ENCODE results near the gene BICDL1. TPM values are rescaled to one million over a fixed set of nuclear protein-coding genes. Genes with fewer than 3 reads are reported as not detected.

BICDL1 gene
- total RNA-seq, 1 donor from 2014 or later = 56.4 TPM

DNA sequence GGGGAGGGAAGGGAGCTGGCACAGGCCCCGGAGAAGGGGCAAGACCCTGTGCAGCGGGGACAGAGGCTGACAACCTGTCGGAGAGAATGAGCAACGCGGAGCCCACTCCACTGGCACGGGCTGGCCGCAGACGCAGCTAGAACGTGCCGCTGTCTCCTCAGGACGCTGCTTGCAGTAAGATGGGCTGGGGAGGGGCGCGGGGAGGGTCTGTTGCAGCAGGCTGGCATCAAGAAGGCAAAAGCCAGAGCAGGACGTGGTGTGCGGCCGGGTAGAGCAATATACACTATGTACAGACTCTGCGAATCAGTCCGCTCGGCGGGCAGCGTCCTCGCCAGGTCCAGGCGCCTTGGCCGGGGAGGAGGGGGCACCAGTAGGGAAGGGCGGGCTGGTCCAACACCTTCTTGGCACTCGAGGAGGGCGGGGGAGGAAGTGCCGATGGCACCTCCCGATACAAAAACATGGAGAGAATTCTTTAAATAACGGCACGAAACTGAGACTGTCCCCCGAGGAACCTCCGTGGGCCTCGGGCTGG, 107.7 kb downstream of the BICDL1 start:
- Mint-ChIP-seq H3K27me3 (ENCODE audit: unreplicated experiment) (peaks cover 10% of the 10 kb centered on the region), H3K27ac (ENCODE audit: unreplicated experiment) (no peak overlapping the region), H3K4me3 (ENCODE audit: unreplicated experiment) (no peak overlapping the region), H3K36me3 (ENCODE audit: unreplicated experiment) (no peaks in the 10 kb centered on the region), H3K4me1 (ENCODE audit: low read depth, unreplicated experiment) (peaks cover 17% of the 10 kb centered on the region), H3K9me3 (ENCODE audit: unreplicated experiment) (peaks cover 6% of the 10 kb centered on the region)
- TF ChIP-seq, protein P1, sequence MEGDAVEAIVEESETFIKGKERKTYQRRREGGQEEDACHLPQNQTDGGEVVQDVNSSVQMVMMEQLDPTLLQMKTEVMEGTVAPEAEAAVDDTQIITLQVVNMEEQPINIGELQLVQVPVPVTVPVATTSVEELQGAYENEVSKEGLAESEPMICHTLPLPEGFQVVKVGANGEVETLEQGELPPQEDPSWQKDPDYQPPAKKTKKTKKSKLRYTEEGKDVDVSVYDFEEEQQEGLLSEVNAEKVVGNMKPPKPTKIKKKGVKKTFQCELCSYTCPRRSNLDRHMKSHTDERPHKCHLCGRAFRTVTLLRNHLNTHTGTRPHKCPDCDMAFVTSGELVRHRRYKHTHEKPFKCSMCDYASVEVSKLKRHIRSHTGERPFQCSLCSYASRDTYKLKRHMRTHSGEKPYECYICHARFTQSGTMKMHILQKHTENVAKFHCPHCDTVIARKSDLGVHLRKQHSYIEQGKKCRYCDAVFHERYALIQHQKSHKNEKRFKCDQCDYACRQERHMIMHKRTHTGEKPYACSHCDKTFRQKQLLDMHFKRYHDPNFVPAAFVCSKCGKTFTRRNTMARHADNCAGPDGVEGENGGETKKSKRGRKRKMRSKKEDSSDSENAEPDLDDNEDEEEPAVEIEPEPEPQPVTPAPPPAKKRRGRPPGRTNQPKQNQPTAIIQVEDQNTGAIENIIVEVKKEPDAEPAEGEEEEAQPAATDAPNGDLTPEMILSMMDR (IDR thresholded peaks at IDR 0.05; ENCODE audit: partially characterized antibody, unreplicated experiment) = no peak
- no peak for DNase-seq

DNA sequence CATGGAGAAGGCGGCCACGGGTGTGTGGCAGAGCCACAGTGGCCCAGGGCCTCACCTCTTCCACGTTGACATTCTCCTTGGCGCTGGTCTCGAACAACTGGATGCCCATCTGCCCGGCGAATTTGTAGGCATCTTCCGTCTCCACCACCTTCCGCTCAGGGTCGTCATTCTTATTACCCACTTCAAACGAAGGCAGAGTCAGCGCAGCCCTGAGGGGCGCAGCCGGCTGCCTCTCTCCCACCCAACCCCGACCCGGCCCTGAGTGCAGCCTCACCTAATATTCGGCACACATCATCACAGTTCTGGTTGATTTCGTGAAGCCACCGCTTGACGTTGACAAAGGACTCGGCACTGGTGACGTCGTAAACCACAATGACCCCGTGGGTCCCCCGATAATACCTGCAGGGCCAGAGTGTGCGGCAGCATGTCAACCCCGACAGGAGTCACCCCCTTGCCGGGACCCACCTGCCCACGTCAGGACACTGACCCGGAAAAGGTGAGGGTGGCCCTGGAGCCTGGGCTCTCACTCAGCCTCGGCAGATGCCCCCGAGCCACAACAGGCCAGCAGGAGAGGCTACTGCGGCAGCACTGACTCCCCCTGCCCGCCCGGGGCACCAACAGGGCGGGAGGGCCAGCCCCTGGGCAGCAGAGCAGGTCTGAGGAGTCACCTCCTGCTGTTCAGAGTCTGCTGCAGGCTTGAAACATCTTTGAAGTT, 109.9 kb downstream of the BICDL1 start:
- H3K27ac Mint-ChIP-seq (ENCODE audit: unreplicated experiment) = no peak overlapping the region
- H3K27me3 Mint-ChIP-seq (ENCODE audit: unreplicated experiment) = peaks cover 10% of the 10 kb centered on the region
- TF ChIP-seq, protein P1 (IDR thresholded peaks at IDR 0.05; ENCODE audit: partially characterized antibody, unreplicated experiment) = no peak
- no peak overlapping the region for H3K4me3 Mint-ChIP-seq (ENCODE audit: unreplicated experiment)
- no peaks in the 10 kb centered on the region for H3K36me3 Mint-ChIP-seq (ENCODE audit: unreplicated experiment)
- peaks cover 17% of the 10 kb centered on the region for H3K4me1 Mint-ChIP-seq (ENCODE audit: low read depth, unreplicated experiment)
- DNase-seq = no peak
- peaks cover 4% of the 10 kb centered on the region for H3K9me3 Mint-ChIP-seq (ENCODE audit: unreplicated experiment)

DNA sequence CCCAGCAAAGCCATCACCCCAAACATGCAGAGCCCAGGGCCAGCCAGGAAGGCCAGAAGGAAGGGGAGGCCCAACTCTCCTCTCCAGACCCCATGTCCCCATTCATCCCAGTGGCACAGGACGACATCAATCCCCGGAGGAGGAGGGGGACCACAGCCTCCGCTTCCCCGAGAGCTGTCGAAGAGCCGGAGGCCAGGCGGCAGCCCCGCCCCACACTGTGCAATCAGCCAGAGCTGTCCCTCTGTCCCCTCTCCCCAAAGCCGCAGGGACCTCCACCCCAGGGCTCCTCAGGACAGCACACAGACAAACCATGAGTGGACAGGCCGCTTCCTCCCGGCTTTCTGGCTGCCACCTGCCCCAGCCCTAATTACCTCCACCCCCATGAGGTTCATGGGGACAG, 110.7 kb downstream of the BICDL1 start:
- TF ChIP-seq, protein P1 (IDR thresholded peaks at IDR 0.05; ENCODE audit: partially characterized antibody, unreplicated experiment) = no peak
- Mint-ChIP-seq H3K27me3 (ENCODE audit: unreplicated experiment) (peaks cover 7% of the 10 kb centered on the region), H3K4me3 (ENCODE audit: unreplicated experiment) (no peak overlapping the region), H3K9me3 (ENCODE audit: unreplicated experiment) (peaks cover 3% of the 10 kb centered on the region), H3K4me1 (ENCODE audit: low read depth, unreplicated experiment) (peaks cover 13% of the 10 kb centered on the region), H3K36me3 (ENCODE audit: unreplicated experiment) (no peaks in the 10 kb centered on the region), H3K27ac (ENCODE audit: unreplicated experiment) (no peak overlapping the region)
- no peak for DNase-seq

DNA sequence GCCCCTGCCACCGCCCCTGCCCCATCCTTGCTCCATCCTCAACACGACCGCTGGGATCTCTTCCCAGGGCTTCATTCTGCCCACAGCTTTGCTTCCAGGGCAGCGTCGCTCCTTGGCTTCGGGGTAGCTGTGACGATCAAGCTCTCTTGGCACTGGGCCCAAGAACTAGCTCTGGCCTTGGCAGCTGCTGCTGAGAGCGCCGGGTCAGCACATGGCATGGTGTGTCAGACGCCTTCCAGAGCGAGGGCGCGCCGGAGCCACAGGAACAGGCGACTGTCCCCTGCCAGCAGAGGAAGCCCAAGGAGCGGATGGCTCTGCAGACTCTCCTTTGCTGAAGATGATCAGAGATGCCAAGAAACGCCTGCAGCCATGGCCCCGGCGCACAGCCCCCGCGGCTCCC, 111.6 kb downstream of the BICDL1 start:
- TF ChIP-seq, protein P1 (IDR thresholded peaks at IDR 0.05; ENCODE audit: partially characterized antibody, unreplicated experiment) = no peak
- no peak for DNase-seq
- peaks cover 5% of the 10 kb centered on the region for H3K27me3 Mint-ChIP-seq (ENCODE audit: unreplicated experiment)
- no peaks in the 10 kb centered on the region for H3K36me3 Mint-ChIP-seq (ENCODE audit: unreplicated experiment)
- H3K9me3 Mint-ChIP-seq (ENCODE audit: unreplicated experiment) = peaks cover 3% of the 10 kb centered on the region
- no peak overlapping the region for H3K27ac Mint-ChIP-seq (ENCODE audit: unreplicated experiment)
- H3K4me3 Mint-ChIP-seq (ENCODE audit: unreplicated experiment) = no peak overlapping the region
- H3K4me1 Mint-ChIP-seq (ENCODE audit: low read depth, unreplicated experiment) = peaks cover 13% of the 10 kb centered on the region

DNA sequence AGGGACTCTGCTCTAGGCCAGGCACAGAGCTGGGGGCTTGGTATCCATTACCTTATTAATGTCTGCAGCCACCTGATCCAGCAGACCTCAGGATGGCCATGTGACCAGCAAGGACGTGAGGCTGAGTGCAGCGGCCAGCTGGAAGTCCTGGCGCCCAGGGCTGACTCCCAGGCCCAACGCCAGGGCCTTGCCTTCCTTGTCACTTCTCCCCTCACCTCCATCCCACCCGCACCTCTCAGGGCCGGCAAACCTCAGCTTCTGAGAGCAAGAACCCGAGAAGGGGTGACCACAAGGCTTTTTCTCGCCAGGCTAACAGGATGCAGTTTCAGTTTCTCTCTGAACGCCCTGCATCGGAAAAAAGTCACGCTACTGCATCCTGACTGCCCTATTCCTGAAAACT, 112.1 kb downstream of the BICDL1 start:
- peak overlapping the region; percentile 62 for H3K27ac Mint-ChIP-seq (ENCODE audit: unreplicated experiment)

More for the DNA sequence above, 112.1 kb downstream of the BICDL1 start:
- peaks cover 3% of the 10 kb centered on the region for H3K9me3 Mint-ChIP-seq (ENCODE audit: unreplicated experiment)
- DNase-seq = no peak
- H3K36me3 Mint-ChIP-seq (ENCODE audit: unreplicated experiment) = no peaks in the 10 kb centered on the region
- no peak overlapping the region for H3K4me3 Mint-ChIP-seq (ENCODE audit: unreplicated experiment)
- H3K27me3 Mint-ChIP-seq (ENCODE audit: unreplicated experiment) = peaks cover 5% of the 10 kb centered on the region
- H3K4me1 Mint-ChIP-seq (ENCODE audit: low read depth, unreplicated experiment) = peaks cover 13% of the 10 kb centered on the region
- TF ChIP-seq, protein P1 (IDR thresholded peaks at IDR 0.05; ENCODE audit: partially characterized antibody, unreplicated experiment) = no peak

All from glutamatergic neuron (in vitro differentiated cells).